Esophagus muscularis mucosa (tissue), 4 donors: ENCODE data around the gene ZNF207. TPM values are rescaled to one million over a fixed set of nuclear protein-coding genes. Genes with fewer than 3 reads are reported as not detected.

Experiments
- DNase-seq: peaks from one replicate; pipeline ENCODE4 v3.0.0-alpha.2; 2017; ENCODE audit errors: extremely low spot score
- H3K27ac ChIP-seq, 4 donors: fragments of 200-600 bp; sonication (generic); replicated peaks in 1 of 4; 1 replicate in 3 of 4; 2 replicates in 1 of 4; pipeline ENCODE4 v1.5.1; 2016 to 2019; ENCODE audit warnings: mild to moderate bottlenecking in 1 of 4
- H3K27me3 ChIP-seq, 4 donors: fragments of 200-600 bp; sonication (generic); one replicate each; pipeline versions ENCODE4 v1.5.1 to v1.6.0; 2016 to 2019
- H3K36me3 ChIP-seq, 4 donors: fragments of 200-600 bp; sonication (generic); one replicate each; pipeline ENCODE4 v1.5.1; 2016 to 2019
- H3K4me1 ChIP-seq, 4 donors: fragments of 200-600 bp; sonication (generic); one replicate each; pipeline ENCODE4 v1.5.1; 2016 to 2019
- H3K4me3 ChIP-seq, 4 donors: fragments of 200-600 bp; sonication (generic); 1 replicate in 2 of 4; 2 replicates in 2 of 4; pipeline ENCODE4 v1.5.1; 2016 to 2019; ENCODE audit warnings: mild to moderate bottlenecking in 4 of 4, moderate library complexity in 1 of 4
- H3K9me3 ChIP-seq, 4 donors: fragments of 200-600 bp; sonication (generic); 1 replicate in 3 of 4; 2 replicates in 1 of 4; pipeline ENCODE4 v1.5.1; 2016 to 2019
- CTCF ChIP-seq, 3 experiments: fragments of 200-600 bp in 2 of 3; fragments of 450-650 bp in 1 of 3; sonication (generic) in 2 of 3; IDR thresholded peaks; one replicate each; pipeline ENCODE4 v1.5.1; 2017 to 2019; ENCODE audit warnings: antibody characterized with exemption in 3 of 3, mild to moderate bottlenecking in 2 of 3, moderate library complexity in 1 of 3
- EP300 ChIP-seq: sonication (generic); formaldehyde crosslinking; IDR thresholded peaks from one replicate; pipeline ENCODE4 v1.6.1; 2017; ENCODE audit warnings: antibody characterized with exemption
- POLR2A ChIP-seq: fragments of 450-650 bp; IDR thresholded peaks from one replicate; pipeline ENCODE4 v1.6.1; 2017; ENCODE audit warnings: antibody characterized with exemption, moderate library complexity, mild to moderate bottlenecking, low read depth
- POLR2AphosphoS5 ChIP-seq, 2 donors: sonication (generic); formaldehyde crosslinking; IDR thresholded peaks; one replicate each; pipeline ENCODE4 v1.6.1; 2017; ENCODE audit warnings: antibody characterized with exemption in 2 of 2
- WGBS: methylation state at CpG from one replicate; pipeline ENCODE4 v1.1.5; 2018; 5-methylcytosine and 5-hydroxymethylcytosine counted together
- intact Hi-C: fragments of 100-400 bp; cut with DNase I; formaldehyde crosslinking; loops from one replicate; pipeline ENCODE4 v1.15.1; 2023
- total RNA-seq, 4 donors: library from RNA; depleted of rRNA; stranded (reverse); fragments of >200 nt; gene quantifications; one replicate each; pipeline versions ENCODE4 v1.1.0 to v1.2.1, GENCODE V29; 2016

Gene ZNF207
- total RNA-seq, 4 donors from 2014 or later: 68.1 to 92.1 (median 86.3) TPM

GRCh38 chr17:32333187-32333586 lies 16.8 kb upstream of the ZNF207 start:
- 98% methylated on average over 2 of the region's 2 CpGs for WGBS
- H3K36me3 ChIP-seq: peaks cover 20 to 72% (median 55%) of the 10 kb centered on the region in 4 donors
- H3K9me3 ChIP-seq: no peaks in the 10 kb centered on the region
- H3K4me1 ChIP-seq: no peaks in the 10 kb centered on the region
- H3K4me3 ChIP-seq: no peak overlapping the region
- TF ChIP-seq POLR2AphosphoS5 (IDR thresholded peaks at IDR 0.05) (no peak), CTCF (IDR thresholded peaks at IDR 0.05) (no peak), EP300 (no peak), POLR2A (no peak)
- H3K27ac ChIP-seq: no peak overlapping the region
- DNase-seq: no peak
- intact Hi-C loops: no loop called here
- no peaks in the 10 kb centered on the region for H3K27me3 ChIP-seq

- Histone ChIP-seq H3K4me1 (no peaks in the 10 kb centered on the region), H3K4me3 (no peak overlapping the region), H3K27me3 (no peaks in the 10 kb centered on the region), H3K27ac (no peak overlapping the region), H3K9me3 (no peaks in the 10 kb centered on the region), H3K36me3 (peaks cover 25 to 89% (median 66%) of the 10 kb centered on the region in 4 donors)
- TF ChIP-seq EP300 (no peak), POLR2AphosphoS5 (IDR thresholded peaks at IDR 0.05) (no peak), POLR2A (no peak), CTCF (IDR thresholded peaks at IDR 0.05) (no peak)
- DNase-seq: no peak
- intact Hi-C loops: no loop called here
Observed at GRCh38 chr17:32335046-32335445, 14.9 kb upstream of the ZNF207 start.

- Histone ChIP-seq H3K27ac (no peak overlapping the region), H3K27me3 (no peaks in the 10 kb centered on the region), H3K4me1 (peaks cover 0 to 2% (median under 1%) of the 10 kb centered on the region in 4 donors), H3K36me3 (peaks cover 25 to 89% (median 66%) of the 10 kb centered on the region in 4 donors), H3K9me3 (no peaks in the 10 kb centered on the region), H3K4me3 (no peak overlapping the region)
- no peak for DNase-seq
- intact Hi-C loops: no loop called here
- TF ChIP-seq POLR2A (no peak), POLR2AphosphoS5 (IDR thresholded peaks at IDR 0.05) (no peak), EP300 (no peak), CTCF (IDR thresholded peaks at IDR 0.05) (no peak)
- WGBS: 79% methylated on average over 4 of the region's 4 CpGs
Observed at GRCh38 chr17:32335687-32336086, 14.3 kb upstream of the ZNF207 start.

- Histone ChIP-seq H3K27ac (peak overlapping the region; percentile 75 to 85 (median 82)), H3K4me3 (peak overlapping the region; percentile 72 to 76 (median 72)), H3K36me3 (peaks cover 21 to 36% (median 29%) of the 10 kb centered on the region in 4 donors), H3K4me1 (peaks cover 7 to 21% (median 19%) of the 10 kb centered on the region in 4 donors), H3K9me3 (no peaks in the 10 kb centered on the region), H3K27me3 (no peaks in the 10 kb centered on the region)
- 1% methylated on average over 13 of the region's 13 CpGs for WGBS
- TF ChIP-seq POLR2A (no peak), POLR2AphosphoS5 (IDR thresholded peaks at IDR 0.05) (peak in 1 of 2 donors; percentile 5), CTCF (IDR thresholded peaks at IDR 0.05) (peak in 1 of 3 experiments; percentile 8), EP300 (no peak)
- DNase-seq: no peak
- intact Hi-C loops: no loop called here
Observed at GRCh38 chr17:32341141-32341856, 8.7 kb upstream of the ZNF207 start.
